Nephron (organoid): Measurements from ENCODE around the gene TAS2R14.

ENCODE experiments used
- H3K27ac Mint-ChIP-seq, 3 experiments: 2 replicates each; pipeline ENCODE4 v1.8.0; 2020; ENCODE audit warnings: mixed read lengths in 3 of 3, mild to moderate bottlenecking in 2 of 3, moderate library complexity in 1 of 3
- H3K27me3 Mint-ChIP-seq: 2 replicates; pipeline ENCODE4 v1.8.0; 2021; ENCODE audit warnings: low read depth, mild to moderate bottlenecking, moderate library complexity, mixed read lengths
- H3K36me3 Mint-ChIP-seq: 2 replicates; pipeline ENCODE4 v1.8.0; 2020; ENCODE audit warnings: low read depth, mixed read lengths
- H3K4me1 Mint-ChIP-seq: 2 replicates; pipeline ENCODE4 v1.8.0; 2020; ENCODE audit warnings: mixed read lengths
- H3K4me3 Mint-ChIP-seq, 3 experiments: 2 replicates each; pipeline ENCODE4 v1.8.0; 2020; ENCODE audit warnings: mild to moderate bottlenecking in 3 of 3, mixed read lengths in 3 of 3, moderate library complexity in 2 of 3
- H3K9me3 Mint-ChIP-seq: 2 replicates; pipeline ENCODE4 v1.8.0; 2020; ENCODE audit warnings: mixed read lengths
- TF ChIP-seq, protein P1 (sequence below), 3 experiments: fragments of 200-600 bp; sonication (generic); IDR thresholded peaks; one replicate each; pipeline ENCODE4 v1.5.0; 2021; ENCODE audit warnings: antibody characterized with exemption in 3 of 3; ENCODE audit not compliant: unreplicated experiment in 3 of 3

The TAS2R14 gene

DNA sequence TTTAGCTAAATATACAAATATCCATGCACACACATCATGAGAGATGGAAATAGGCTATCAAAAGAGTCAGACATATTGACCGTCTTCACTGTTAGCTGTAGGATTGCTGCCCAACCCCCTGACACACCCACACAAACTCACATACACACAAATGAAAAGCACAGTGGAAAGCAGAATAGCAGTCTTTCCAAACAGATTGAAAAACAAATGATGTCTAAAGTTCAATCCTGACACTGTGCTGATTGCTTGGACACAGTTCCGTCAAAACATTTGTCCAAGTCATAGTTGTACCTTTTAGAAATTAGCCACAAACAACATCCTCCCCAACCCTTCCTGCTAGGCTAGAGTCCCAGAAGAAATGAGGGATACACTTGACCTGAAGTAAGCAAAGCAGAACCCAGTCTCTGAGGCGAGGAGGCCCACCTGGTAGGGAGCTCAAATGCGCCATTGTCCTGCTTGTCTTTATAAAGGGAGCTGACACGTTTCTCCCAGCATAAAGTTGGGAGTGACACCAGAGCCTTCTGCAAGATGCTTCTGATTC is 10.2 kb downstream of the TAS2R14 start, which contains the start of gene PRH2:
Gene PRH2 (plus strand): TSS at position 491 of the 541 bp plus-strand sequence. CDS start 38 bp downstream, at position 529.
- peaks cover 9% of the 10 kb centered on the region for H3K36me3 Mint-ChIP-seq
- no peaks in the 10 kb centered on the region for H3K4me1 Mint-ChIP-seq
- H3K27me3 Mint-ChIP-seq, result no peaks in the 10 kb centered on the region
- peaks cover 5% of the 10 kb centered on the region for H3K9me3 Mint-ChIP-seq
- H3K27ac Mint-ChIP-seq, result no peak within 1 kb of the TSS
- TF ChIP-seq, protein P1, sequence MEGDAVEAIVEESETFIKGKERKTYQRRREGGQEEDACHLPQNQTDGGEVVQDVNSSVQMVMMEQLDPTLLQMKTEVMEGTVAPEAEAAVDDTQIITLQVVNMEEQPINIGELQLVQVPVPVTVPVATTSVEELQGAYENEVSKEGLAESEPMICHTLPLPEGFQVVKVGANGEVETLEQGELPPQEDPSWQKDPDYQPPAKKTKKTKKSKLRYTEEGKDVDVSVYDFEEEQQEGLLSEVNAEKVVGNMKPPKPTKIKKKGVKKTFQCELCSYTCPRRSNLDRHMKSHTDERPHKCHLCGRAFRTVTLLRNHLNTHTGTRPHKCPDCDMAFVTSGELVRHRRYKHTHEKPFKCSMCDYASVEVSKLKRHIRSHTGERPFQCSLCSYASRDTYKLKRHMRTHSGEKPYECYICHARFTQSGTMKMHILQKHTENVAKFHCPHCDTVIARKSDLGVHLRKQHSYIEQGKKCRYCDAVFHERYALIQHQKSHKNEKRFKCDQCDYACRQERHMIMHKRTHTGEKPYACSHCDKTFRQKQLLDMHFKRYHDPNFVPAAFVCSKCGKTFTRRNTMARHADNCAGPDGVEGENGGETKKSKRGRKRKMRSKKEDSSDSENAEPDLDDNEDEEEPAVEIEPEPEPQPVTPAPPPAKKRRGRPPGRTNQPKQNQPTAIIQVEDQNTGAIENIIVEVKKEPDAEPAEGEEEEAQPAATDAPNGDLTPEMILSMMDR (IDR thresholded peaks at IDR 0.05; ENCODE audit: unreplicated experiment in 3 of 3), result no peak
- H3K4me3 Mint-ChIP-seq, result no peak within 1 kb of the TSS

GRCh38 chr12:10926269-10926668 is 12.8 kb downstream of the TAS2R14 start:
- H3K4me1 Mint-ChIP-seq, result no peaks in the 10 kb centered on the region
- no peaks in the 10 kb centered on the region for H3K27me3 Mint-ChIP-seq
- TF ChIP-seq, protein P1 (IDR thresholded peaks at IDR 0.05; ENCODE audit: unreplicated experiment in 3 of 3), result no peak
- peaks cover 9% of the 10 kb centered on the region for H3K36me3 Mint-ChIP-seq
- peaks cover 5% of the 10 kb centered on the region for H3K9me3 Mint-ChIP-seq
- no peak overlapping the region for H3K4me3 Mint-ChIP-seq
- no peak overlapping the region for H3K27ac Mint-ChIP-seq

GRCh38 chr12:10919809-10920208 is 19.3 kb downstream of the TAS2R14 start:
- Mint-ChIP-seq H3K27me3 (no peaks in the 10 kb centered on the region), H3K36me3 (peaks cover under 1% of the 10 kb centered on the region), H3K27ac (no peak overlapping the region), H3K4me1 (no peaks in the 10 kb centered on the region), H3K4me3 (no peak overlapping the region), H3K9me3 (peaks cover 1% of the 10 kb centered on the region)
- TF ChIP-seq, protein P1 (IDR thresholded peaks at IDR 0.05; ENCODE audit: unreplicated experiment in 3 of 3), result no peak

DNA sequence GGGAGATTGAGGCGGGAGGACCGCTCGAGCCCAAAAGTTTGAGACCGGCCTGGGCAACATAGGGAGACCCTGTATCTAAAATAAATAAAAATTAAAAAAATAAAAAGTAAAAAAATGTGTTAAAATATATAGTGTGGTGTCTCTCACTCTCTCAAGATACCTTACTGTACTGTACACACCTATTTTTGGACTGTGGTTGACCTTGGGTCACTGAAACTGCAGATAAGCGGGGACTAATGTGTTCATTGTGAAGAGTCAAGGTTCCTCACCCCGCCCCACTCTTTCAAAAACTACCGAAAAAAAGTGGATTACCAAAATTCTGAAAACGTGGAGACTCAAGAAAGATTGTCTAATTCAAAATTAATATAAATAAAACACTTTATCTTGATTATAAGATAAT is 28.7 kb downstream of the TAS2R14 start:
- Mint-ChIP-seq H3K9me3 (peaks cover 4% of the 10 kb centered on the region), H3K27me3 (no peaks in the 10 kb centered on the region), H3K36me3 (peaks cover 14% of the 10 kb centered on the region), H3K4me3 (no peak overlapping the region), H3K27ac (no peak overlapping the region), H3K4me1 (no peaks in the 10 kb centered on the region)
- TF ChIP-seq, protein P1 (IDR thresholded peaks at IDR 0.05; ENCODE audit: unreplicated experiment in 3 of 3), result no peak

GRCh38 chr12:10909462-10909861 is 29.6 kb downstream of the TAS2R14 start, which contains the start of gene TAS2R13:
Gene TAS2R13, minus strand, starts transcription at chr12:10909562. Its CDS starts 264 bp downstream, at chr12:10909298.
- Mint-ChIP-seq H3K36me3 (peaks cover 23% of the 10 kb centered on the region), H3K9me3 (peaks cover 12% of the 10 kb centered on the region), H3K4me1 (no peaks in the 10 kb centered on the region), H3K27ac (no peak within 1 kb of the TSS), H3K4me3 (no peak within 1 kb of the TSS), H3K27me3 (no peaks in the 10 kb centered on the region)
- TF ChIP-seq, protein P1 (IDR thresholded peaks at IDR 0.05; ENCODE audit: unreplicated experiment in 3 of 3), result no peak

GRCh38 chr12:10904686-10905085 is 34.4 kb downstream of the TAS2R14 start:
- H3K4me1 Mint-ChIP-seq, result no peaks in the 10 kb centered on the region
- H3K27me3 Mint-ChIP-seq, result no peaks in the 10 kb centered on the region
- no peak overlapping the region for H3K27ac Mint-ChIP-seq
- TF ChIP-seq, protein P1 (IDR thresholded peaks at IDR 0.05; ENCODE audit: unreplicated experiment in 3 of 3), result no peak
- peaks cover 45% of the 10 kb centered on the region for H3K9me3 Mint-ChIP-seq
- peaks cover 54% of the 10 kb centered on the region for H3K36me3 Mint-ChIP-seq
- no peak overlapping the region for H3K4me3 Mint-ChIP-seq
